H7 (cell line): ENCODE results near the gene HDAC4. TPM values are rescaled to one million over a fixed set of nuclear protein-coding genes. Genes with fewer than 3 reads are reported as not detected.

Experiments used
- DNase-seq: peaks from one replicate; pipeline ENCODE4 v3.0.0; 2012
- H3K27me3 ChIP-seq: 2 replicates; pipeline ENCODE4 v1.6.0; 2011; ENCODE audit warnings: mild to moderate bottlenecking, low read length; ENCODE audit not compliant: control insufficient read depth, insufficient read depth
- H3K36me3 ChIP-seq: replicated peaks from 2 replicates; pipeline ENCODE4 v1.5.1; 2011; ENCODE audit warnings: low read length; ENCODE audit not compliant: control insufficient read depth, insufficient read depth
- H3K4me3 ChIP-seq: 2 replicates; pipeline ENCODE4 v1.5.1; 2011; ENCODE audit warnings: low read depth, mild to moderate bottlenecking, control low read depth, low read length, moderate library complexity; ENCODE audit not compliant: insufficient read depth
- total RNA-seq: library from RNA; depleted of rRNA; stranded (reverse); fragments of >200 nt; shearing (Covaris generic); gene quantifications from 2 replicates; pipeline ENCODE4 v1.2.3, GENCODE V29; 2014

HDAC4 gene
- total RNA-seq, 1 experiment from 2014 or later, result 18.1 TPM

- DNase-seq, result no peak
- H3K4me3 ChIP-seq, result no peak overlapping the region
- no peaks in the 10 kb centered on the region for H3K36me3 ChIP-seq
- H3K27me3 ChIP-seq, result no peaks in the 10 kb centered on the region
These were observed 187.1 kb downstream of the HDAC4 start for GRCh38 chr2:239213643-239214101.

GRCh38 chr2:239212929-239213642, 187.7 kb downstream of the HDAC4 start:
- Histone ChIP-seq H3K4me3 (no peak overlapping the region), H3K36me3 (no peaks in the 10 kb centered on the region), H3K27me3 (no peaks in the 10 kb centered on the region)
- no peak for DNase-seq

- no peaks in the 10 kb centered on the region for H3K27me3 ChIP-seq
- H3K4me3 ChIP-seq, result no peak overlapping the region
- no peaks in the 10 kb centered on the region for H3K36me3 ChIP-seq
- no peak for DNase-seq
These were observed 188.5 kb downstream of the HDAC4 start for GRCh38 chr2:239212121-239212928.

- no peak for DNase-seq
These were observed 189.3 kb downstream of the HDAC4 start for GRCh38 chr2:239211396-239212094.

GRCh38 chr2:239209783-239210182, 191.0 kb downstream of the HDAC4 start:
- H3K27me3 ChIP-seq, result no peaks in the 10 kb centered on the region
- DNase-seq, result no peak
- H3K36me3 ChIP-seq, result no peaks in the 10 kb centered on the region
- H3K4me3 ChIP-seq, result no peak overlapping the region

More at GRCh38 chr2:239211396-239212094, 189.3 kb downstream of the HDAC4 start:
- Histone ChIP-seq H3K36me3 (no peaks in the 10 kb centered on the region), H3K4me3 (no peak overlapping the region), H3K27me3 (no peaks in the 10 kb centered on the region)

- no peaks in the 10 kb centered on the region for H3K27me3 ChIP-seq
- H3K4me3 ChIP-seq, result no peak overlapping the region
- peak; percentile 71 for DNase-seq
- H3K36me3 ChIP-seq, result no peaks in the 10 kb centered on the region
These were observed 192.2 kb downstream of the HDAC4 start for GRCh38 chr2:239208465-239209180.

- H3K4me3 ChIP-seq, result no peak overlapping the region
- no peaks in the 10 kb centered on the region for H3K36me3 ChIP-seq
- no peaks in the 10 kb centered on the region for H3K27me3 ChIP-seq
- no peak for DNase-seq
These were observed 194.0 kb downstream of the HDAC4 start for GRCh38 chr2:239206851-239207250.

- DNase-seq, result no peak
These were observed 194.8 kb downstream of the HDAC4 start for GRCh38 chr2:239206042-239206441.

GRCh38 chr2:239204876-239205468, 195.8 kb downstream of the HDAC4 start:
- no peak overlapping the region for H3K4me3 ChIP-seq
- H3K27me3 ChIP-seq, result no peaks in the 10 kb centered on the region
- H3K36me3 ChIP-seq, result no peaks in the 10 kb centered on the region
- no peak for DNase-seq

More at GRCh38 chr2:239206042-239206441, 194.8 kb downstream of the HDAC4 start:
- no peaks in the 10 kb centered on the region for H3K36me3 ChIP-seq
- H3K27me3 ChIP-seq, result no peaks in the 10 kb centered on the region
- H3K4me3 ChIP-seq, result no peak overlapping the region

GRCh38 chr2:239204136-239204875, 196.5 kb downstream of the HDAC4 start:
- no peak for DNase-seq
- Histone ChIP-seq H3K4me3 (no peak overlapping the region), H3K36me3 (no peaks in the 10 kb centered on the region), H3K27me3 (no peaks in the 10 kb centered on the region)

GRCh38 chr2:239203443-239204135, 197.2 kb downstream of the HDAC4 start:
- Histone ChIP-seq H3K27me3 (no peaks in the 10 kb centered on the region), H3K36me3 (no peaks in the 10 kb centered on the region), H3K4me3 (no peak overlapping the region)
- no peak for DNase-seq

- no peaks in the 10 kb centered on the region for H3K27me3 ChIP-seq
- no peak for DNase-seq
- H3K4me3 ChIP-seq, result no peak overlapping the region
- no peaks in the 10 kb centered on the region; the same call in 1 of the 2 replicates for H3K36me3 ChIP-seq
These were observed 198.0 kb downstream of the HDAC4 start for GRCh38 chr2:239202836-239203235.

- Histone ChIP-seq H3K4me3 (no peak overlapping the region), H3K27me3 (no peaks in the 10 kb centered on the region), H3K36me3 (no peaks in the 10 kb centered on the region; the same call in 1 of the 2 replicates)
- DNase-seq, result no peak
These were observed 198.5 kb downstream of the HDAC4 start for GRCh38 chr2:239202343-239202742.
